Chondrocyte (in vitro differentiated cells): ENCODE measurements around the gene SLC25A24. TPM values are rescaled to one million over a fixed set of nuclear protein-coding genes. Genes with fewer than 3 reads are reported as not detected.

Source experiments
- DNase-seq: peaks from one replicate; pipeline ENCODE4 v3.0.0; 2021; ENCODE audit warnings: mixed read lengths, low spot score
- H3K27ac Mint-ChIP-seq: one replicate; pipeline ENCODE4 v1.8.0; 2021; ENCODE audit warnings: mild to moderate bottlenecking, moderate library complexity, mixed read lengths; ENCODE audit not compliant: unreplicated experiment
- H3K27me3 Mint-ChIP-seq: 2 replicates; pipeline ENCODE4 v1.8.0; 2021; ENCODE audit warnings: low read depth, mixed read lengths
- H3K36me3 Mint-ChIP-seq: 2 replicates; pipeline ENCODE4 v1.8.0; 2021; ENCODE audit warnings: low read depth, mixed read lengths
- H3K4me1 Mint-ChIP-seq: 2 replicates; pipeline ENCODE4 v1.8.0; 2021; ENCODE audit warnings: low read depth, mild to moderate bottlenecking, mixed read lengths
- H3K4me3 Mint-ChIP-seq: one replicate; pipeline ENCODE4 v1.8.0; 2021; ENCODE audit warnings: mild to moderate bottlenecking, moderate library complexity, mixed read lengths; ENCODE audit not compliant: unreplicated experiment
- H3K9me3 Mint-ChIP-seq: 2 replicates; pipeline ENCODE4 v1.8.0; 2021; ENCODE audit warnings: low read depth, mixed read lengths
- total RNA-seq: library from RNA; stranded (reverse); gene quantifications from 3 replicates; pipeline ENCODE4 v1.2.1, GENCODE V29; 2021
- TF ChIP-seq, protein P1 (sequence below): fragments of 200-600 bp; sonication (generic); IDR thresholded peaks from 2 replicates; pipeline ENCODE4 v1.5.0; 2021; ENCODE audit warnings: antibody characterized with exemption, mild to moderate bottlenecking, moderate library complexity

SLC25A24 gene
- total RNA-seq, 1 donor from 2014 or later: 43.4 TPM

DNA sequence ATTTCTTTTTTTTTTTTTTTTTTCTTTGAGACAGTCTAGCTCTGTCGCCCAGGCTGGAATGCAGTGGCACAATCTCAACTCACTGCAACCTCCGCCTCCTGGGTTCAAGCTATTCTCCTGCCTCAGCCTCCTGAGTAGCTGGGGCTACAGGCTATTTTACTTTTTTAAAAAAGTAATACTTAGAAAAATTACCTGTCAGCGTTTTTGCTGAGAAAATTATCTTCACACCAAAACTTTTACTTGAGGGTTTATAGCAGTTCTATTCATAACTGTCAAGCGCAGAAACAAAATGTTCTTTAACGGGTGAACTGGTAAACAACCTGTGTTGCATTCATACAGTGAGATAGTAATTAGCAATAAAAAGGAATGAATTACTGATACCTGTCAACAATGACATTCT lies 1.5 kb upstream of the SLC25A24 start:
- H3K4me1 Mint-ChIP-seq: peaks cover 35% of the 10 kb centered on the region
- TF ChIP-seq, protein P1, sequence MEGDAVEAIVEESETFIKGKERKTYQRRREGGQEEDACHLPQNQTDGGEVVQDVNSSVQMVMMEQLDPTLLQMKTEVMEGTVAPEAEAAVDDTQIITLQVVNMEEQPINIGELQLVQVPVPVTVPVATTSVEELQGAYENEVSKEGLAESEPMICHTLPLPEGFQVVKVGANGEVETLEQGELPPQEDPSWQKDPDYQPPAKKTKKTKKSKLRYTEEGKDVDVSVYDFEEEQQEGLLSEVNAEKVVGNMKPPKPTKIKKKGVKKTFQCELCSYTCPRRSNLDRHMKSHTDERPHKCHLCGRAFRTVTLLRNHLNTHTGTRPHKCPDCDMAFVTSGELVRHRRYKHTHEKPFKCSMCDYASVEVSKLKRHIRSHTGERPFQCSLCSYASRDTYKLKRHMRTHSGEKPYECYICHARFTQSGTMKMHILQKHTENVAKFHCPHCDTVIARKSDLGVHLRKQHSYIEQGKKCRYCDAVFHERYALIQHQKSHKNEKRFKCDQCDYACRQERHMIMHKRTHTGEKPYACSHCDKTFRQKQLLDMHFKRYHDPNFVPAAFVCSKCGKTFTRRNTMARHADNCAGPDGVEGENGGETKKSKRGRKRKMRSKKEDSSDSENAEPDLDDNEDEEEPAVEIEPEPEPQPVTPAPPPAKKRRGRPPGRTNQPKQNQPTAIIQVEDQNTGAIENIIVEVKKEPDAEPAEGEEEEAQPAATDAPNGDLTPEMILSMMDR: no peak
- no peak for DNase-seq
- no peak overlapping the region for H3K4me3 Mint-ChIP-seq
- peaks cover 5% of the 10 kb centered on the region for H3K27me3 Mint-ChIP-seq
- peaks cover 11% of the 10 kb centered on the region for H3K36me3 Mint-ChIP-seq
- H3K27ac Mint-ChIP-seq: no peak overlapping the region
- H3K9me3 Mint-ChIP-seq: peaks cover 12% of the 10 kb centered on the region

DNA sequence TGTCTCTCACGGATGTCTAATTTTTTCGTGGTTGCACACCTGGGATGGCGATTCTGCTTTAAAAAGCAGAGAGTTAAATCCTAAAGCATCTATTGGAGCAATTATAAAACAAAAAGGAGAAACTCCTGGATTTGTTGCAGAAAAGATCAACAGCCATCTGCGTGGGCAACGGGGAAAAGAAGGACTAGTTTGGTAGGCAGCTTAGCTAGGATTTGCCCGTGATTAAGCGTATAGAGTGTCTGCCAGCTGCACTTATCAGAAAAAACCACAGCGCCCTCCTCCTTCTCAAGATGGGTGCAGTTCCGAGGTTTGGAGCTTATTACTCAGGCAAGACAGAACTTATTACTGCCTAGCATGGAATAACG lies 526 bp upstream of the SLC25A24 start:
- H3K4me1 Mint-ChIP-seq: peaks cover 39% of the 10 kb centered on the region
- H3K36me3 Mint-ChIP-seq: peaks cover 11% of the 10 kb centered on the region
- peaks cover 12% of the 10 kb centered on the region for H3K9me3 Mint-ChIP-seq
- H3K4me3 Mint-ChIP-seq: peak overlapping the region; percentile 91
- TF ChIP-seq, protein P1: peak; percentile 69
- H3K27ac Mint-ChIP-seq: peak overlapping the region; percentile 91
- no peaks in the 10 kb centered on the region for H3K27me3 Mint-ChIP-seq
- no peak for DNase-seq

- peaks cover 17% of the 10 kb centered on the region for H3K36me3 Mint-ChIP-seq
- peak overlapping the region; percentile 91 for H3K4me3 Mint-ChIP-seq
- TF ChIP-seq, protein P1: peak; percentile 9
- no peaks in the 10 kb centered on the region for H3K27me3 Mint-ChIP-seq
- peaks cover 48% of the 10 kb centered on the region for H3K4me1 Mint-ChIP-seq
- peaks cover 5% of the 10 kb centered on the region for H3K9me3 Mint-ChIP-seq
- no peak for DNase-seq
- peak overlapping the region; percentile 91 for H3K27ac Mint-ChIP-seq
Measured at GRCh38 chr1:108199201-108199691, 897 bp downstream of the SLC25A24 start.

- no peak overlapping the region for H3K4me3 Mint-ChIP-seq
- H3K27ac Mint-ChIP-seq: no peak overlapping the region
- H3K9me3 Mint-ChIP-seq: no peaks in the 10 kb centered on the region
- peaks cover 67% of the 10 kb centered on the region for H3K4me1 Mint-ChIP-seq
- TF ChIP-seq, protein P1: no peak
- H3K27me3 Mint-ChIP-seq: no peaks in the 10 kb centered on the region
- DNase-seq: no peak
- peaks cover 20% of the 10 kb centered on the region for H3K36me3 Mint-ChIP-seq
Measured at GRCh38 chr1:108194051-108194450, 6.1 kb downstream of the SLC25A24 start.

GRCh38 chr1:108193333-108193732 lies 6.8 kb downstream of the SLC25A24 start:
- peaks cover 65% of the 10 kb centered on the region for H3K4me1 Mint-ChIP-seq
- DNase-seq: no peak
- TF ChIP-seq, protein P1: no peak
- peaks cover under 1% of the 10 kb centered on the region for H3K9me3 Mint-ChIP-seq
- peaks cover 20% of the 10 kb centered on the region for H3K36me3 Mint-ChIP-seq
- H3K27me3 Mint-ChIP-seq: no peaks in the 10 kb centered on the region
- no peak overlapping the region for H3K4me3 Mint-ChIP-seq
- no peak overlapping the region for H3K27ac Mint-ChIP-seq
